ENCODE measurements around the gene PGBD4. TPM values are rescaled to one million over a fixed set of nuclear protein-coding genes. Genes with fewer than 3 reads are reported as not detected.

Gene PGBD4
- total RNA-seq, 4 donors from 2014 or later, result 0.57 to 2.1 (median 0.95) TPM

DNA sequence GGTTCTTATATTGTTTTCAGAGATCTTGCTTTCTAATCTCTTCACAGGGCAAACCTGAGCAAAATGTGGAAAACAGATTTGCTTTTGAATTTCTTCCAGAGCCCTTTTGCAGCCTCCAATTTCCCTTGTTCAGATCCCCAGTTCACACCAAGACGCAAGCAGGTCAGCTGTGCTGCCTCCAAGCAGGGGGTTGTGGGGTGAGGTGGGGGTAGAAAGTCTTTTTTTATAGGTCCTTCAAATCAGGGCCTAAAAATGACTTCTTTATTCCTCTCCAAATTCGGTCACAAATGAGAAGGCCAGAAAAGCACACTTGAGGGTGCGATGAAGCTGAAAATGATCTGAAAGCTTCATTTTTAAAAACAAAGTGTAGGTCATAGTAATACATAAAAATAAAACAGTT, 36.6 kb upstream of the PGBD4 start:
- TF ChIP-seq, protein P1, sequence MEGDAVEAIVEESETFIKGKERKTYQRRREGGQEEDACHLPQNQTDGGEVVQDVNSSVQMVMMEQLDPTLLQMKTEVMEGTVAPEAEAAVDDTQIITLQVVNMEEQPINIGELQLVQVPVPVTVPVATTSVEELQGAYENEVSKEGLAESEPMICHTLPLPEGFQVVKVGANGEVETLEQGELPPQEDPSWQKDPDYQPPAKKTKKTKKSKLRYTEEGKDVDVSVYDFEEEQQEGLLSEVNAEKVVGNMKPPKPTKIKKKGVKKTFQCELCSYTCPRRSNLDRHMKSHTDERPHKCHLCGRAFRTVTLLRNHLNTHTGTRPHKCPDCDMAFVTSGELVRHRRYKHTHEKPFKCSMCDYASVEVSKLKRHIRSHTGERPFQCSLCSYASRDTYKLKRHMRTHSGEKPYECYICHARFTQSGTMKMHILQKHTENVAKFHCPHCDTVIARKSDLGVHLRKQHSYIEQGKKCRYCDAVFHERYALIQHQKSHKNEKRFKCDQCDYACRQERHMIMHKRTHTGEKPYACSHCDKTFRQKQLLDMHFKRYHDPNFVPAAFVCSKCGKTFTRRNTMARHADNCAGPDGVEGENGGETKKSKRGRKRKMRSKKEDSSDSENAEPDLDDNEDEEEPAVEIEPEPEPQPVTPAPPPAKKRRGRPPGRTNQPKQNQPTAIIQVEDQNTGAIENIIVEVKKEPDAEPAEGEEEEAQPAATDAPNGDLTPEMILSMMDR (IDR thresholded peaks at IDR 0.05; ENCODE audit: low read depth), result no peak

DNA sequence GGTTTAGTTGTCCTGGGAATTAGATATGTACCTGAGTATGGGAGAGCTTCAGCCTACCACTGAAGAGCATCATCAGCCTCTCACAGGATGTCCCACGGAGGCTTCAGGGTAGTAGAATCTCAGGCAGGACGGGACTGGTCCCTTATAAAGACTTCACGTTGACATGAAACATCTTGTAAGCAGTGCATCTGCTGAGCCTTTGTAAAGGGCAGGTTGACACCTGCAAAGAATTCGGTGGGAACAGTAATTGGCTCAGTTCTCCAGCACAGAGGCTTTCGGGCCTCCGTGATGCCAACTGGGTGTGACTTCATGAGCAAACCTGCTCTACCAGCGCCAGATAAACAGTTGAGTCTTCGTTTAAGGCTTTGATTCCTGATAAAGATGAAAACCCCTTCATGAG, 35.9 kb upstream of the PGBD4 start:
- TF ChIP-seq, protein P1 (IDR thresholded peaks at IDR 0.05; ENCODE audit: low read depth), result no peak

DNA sequence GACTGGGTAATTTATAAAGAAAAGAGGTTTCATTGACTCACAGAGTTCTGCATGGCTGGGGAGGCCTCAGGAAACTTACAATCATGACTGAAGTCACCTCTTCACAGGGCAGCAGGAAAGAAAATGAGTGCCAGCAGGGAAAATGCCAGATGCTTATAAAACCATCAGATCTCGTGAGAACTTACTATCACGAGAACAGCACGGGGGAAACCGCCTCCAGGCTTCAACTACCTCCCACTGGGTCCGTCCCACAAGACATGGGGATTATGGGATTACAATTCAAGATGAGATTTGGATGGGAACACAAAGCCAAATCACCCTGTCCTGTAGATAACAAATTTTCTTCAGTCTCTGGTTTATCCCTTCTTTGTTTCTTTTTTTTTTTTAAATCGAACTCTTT, 31.9 kb upstream of the PGBD4 start:
- TF ChIP-seq, protein P1 (IDR thresholded peaks at IDR 0.05; ENCODE audit: low read depth), result no peak

DNA sequence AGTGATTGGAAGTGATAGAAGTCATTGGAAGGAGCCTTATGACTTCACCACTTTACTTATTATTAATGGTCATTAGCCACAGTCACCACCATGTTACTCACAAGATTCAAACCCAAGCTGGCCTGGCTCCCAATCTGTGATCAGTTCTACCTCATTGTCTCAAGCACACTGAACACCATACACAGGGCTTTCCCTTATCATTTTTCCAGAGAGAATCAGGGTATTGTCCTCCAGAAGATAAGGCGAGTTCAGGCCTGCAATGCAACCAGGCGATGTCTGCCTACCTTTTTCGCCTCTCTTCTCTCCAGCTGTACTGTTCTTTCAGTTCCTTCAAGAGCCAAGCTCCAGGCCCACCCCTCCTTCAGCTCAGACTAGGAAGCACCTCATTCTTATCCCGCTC, 25.1 kb upstream of the PGBD4 start:
- TF ChIP-seq, protein P1 (IDR thresholded peaks at IDR 0.05; ENCODE audit: low read depth), result no peak

DNA sequence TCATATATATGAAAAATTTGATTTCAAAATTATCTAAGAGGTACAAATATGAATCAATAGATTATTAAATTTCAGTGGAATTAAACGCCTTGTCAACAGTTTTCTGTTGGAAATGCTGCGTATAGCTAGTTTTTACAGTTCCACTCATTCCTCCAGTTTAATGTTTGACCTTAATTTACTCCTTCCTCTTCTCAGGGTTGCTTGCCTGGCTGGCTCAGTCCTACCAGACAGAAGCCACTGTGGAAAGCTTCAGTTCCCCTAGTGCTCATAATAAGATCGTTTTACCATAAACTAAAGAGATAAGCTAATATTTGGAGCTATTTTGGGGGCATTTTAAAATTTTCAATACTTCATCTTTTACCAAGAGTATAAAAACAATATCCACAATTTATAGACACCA, 23.0 kb upstream of the PGBD4 start:
- TF ChIP-seq, protein P1 (IDR thresholded peaks at IDR 0.05; ENCODE audit: low read depth), result no peak

DNA sequence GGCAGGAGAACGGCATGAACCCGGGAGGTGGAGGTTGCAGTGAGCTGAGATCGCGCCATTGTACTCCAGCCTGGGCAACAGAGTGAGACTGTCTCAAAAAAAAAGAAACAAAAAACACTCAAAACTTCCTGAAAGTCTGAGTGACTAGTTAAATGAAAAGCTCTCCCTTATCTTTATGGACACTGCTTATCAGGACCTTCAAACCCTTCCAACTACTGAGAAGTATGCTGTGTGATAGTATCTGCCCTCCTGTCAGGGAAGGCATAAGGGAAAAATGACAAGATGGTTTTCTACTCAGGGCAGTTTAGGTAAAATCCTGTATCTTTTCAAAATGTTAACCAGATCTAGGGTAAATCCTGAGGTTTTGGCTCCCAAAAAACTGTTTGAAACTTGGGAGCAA, 22.0 kb upstream of the PGBD4 start:
- TF ChIP-seq, protein P1 (IDR thresholded peaks at IDR 0.05; ENCODE audit: low read depth), result no peak

DNA sequence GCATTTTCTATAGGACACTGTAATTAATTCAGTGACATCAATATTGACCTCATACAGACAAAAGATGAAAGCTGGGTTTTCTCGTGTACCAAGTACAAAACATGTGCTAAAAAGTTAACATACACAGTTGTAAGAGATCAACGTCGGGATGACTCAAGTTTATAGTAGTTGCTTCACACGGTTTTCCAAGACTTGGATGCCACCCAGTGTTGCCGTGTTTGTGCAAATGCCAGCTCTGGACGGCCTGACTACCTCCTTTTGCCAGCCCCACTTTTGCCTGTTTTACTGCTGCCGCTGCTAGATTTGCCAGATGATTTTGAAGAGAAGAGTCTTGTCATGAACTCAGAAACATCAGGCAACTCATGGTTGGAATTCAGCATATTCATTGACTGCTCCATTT, 17.8 kb upstream of the PGBD4 start:
- TF ChIP-seq, protein P1 (IDR thresholded peaks at IDR 0.05; ENCODE audit: low read depth), result no peak
